NCI-H2081 treated with DMSO at 0.1 percent for 48 hours (cell line): ENCODE results near the gene LCMT1.
"Not testable (repeated sequence)": the region's sequence is repeated elsewhere in the genome, so short reads cannot be mapped to it uniquely, and the experiment has no call there.

Experiments used
- DNase-seq: peaks from one replicate; lab custom pipeline; 2025; lab: John Stamatoyannopoulos, UW

LCMT1 gene

DNA sequence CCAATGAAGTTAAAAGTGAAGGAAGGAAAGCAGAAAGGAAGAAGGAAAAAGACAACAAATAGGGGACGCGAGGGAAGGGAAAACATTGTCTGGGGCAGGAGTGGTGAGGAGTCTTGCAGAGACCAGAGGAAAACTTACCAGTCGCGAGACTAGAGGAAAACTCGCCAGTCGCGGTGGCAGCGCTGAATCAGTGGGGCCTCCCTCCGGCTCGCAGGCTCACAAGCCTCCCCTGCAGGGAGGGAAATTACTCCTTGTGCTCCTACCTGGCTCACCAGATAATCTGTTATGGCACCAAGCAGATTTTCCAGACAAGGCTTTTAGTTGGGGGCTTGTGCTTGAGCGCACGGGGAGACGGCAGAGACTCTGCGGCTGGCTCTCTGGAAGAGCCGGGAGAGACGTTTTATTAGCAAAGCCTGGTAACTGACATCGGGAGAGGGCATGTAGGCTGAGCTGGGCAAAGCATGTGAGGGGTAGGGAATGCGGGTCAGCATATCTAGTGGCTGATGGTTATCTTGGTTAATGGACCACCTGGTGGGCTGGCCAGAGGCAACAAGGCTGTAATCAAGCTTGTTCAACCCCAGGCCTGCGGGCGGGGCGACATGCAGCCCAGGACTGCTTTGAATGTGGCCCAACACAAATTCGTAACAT, 37.1 kb downstream of the LCMT1 start:
- DNase-seq = no peak

GRCh38 chr16:25151996-25152395, 40.5 kb downstream of the LCMT1 start:
- DNase-seq = no peak

DNA sequence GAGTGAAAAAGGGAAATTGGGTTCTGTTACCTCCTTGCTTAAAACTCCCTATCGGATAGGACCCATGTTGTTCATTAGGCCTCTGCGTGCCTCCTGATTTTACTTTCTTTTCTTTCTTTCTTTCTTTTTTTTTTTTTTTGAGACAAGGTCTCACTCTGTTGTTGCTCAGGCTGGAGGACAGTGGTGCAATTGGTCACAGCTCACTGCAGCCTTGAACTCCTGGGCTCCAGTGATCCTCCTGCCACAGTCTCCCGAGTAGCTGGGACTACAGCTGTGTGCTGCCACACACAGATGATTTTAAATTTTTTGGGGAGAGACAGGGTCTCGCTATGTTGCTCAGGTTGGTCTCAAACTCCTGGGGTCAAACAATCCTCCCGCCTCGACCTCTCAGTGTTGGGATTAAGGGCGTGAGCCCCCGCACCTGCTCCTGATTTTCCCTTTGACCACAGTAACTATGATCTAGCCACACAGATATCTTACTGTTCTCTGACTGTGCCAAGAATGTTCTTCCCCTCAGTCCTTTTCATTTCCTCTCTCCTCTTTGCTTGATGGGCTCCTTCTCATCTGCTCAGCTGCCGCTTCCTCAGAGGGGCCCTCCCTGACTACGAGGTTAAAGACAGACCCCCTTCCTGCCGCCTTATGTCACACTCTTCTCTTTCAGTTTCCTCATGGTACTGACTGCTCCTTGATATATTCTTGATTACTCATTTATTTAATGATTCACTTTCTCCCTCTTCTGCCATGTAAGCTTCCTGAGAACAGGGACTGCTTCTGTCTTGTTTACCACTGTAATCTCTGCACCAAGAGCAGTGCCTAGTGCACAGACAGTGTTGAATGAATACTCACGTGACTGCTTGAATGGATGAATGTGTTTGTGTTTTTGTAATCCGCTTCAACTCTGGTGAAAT, 44.3 kb downstream of the LCMT1 start:
- DNase-seq = no peak

DNA sequence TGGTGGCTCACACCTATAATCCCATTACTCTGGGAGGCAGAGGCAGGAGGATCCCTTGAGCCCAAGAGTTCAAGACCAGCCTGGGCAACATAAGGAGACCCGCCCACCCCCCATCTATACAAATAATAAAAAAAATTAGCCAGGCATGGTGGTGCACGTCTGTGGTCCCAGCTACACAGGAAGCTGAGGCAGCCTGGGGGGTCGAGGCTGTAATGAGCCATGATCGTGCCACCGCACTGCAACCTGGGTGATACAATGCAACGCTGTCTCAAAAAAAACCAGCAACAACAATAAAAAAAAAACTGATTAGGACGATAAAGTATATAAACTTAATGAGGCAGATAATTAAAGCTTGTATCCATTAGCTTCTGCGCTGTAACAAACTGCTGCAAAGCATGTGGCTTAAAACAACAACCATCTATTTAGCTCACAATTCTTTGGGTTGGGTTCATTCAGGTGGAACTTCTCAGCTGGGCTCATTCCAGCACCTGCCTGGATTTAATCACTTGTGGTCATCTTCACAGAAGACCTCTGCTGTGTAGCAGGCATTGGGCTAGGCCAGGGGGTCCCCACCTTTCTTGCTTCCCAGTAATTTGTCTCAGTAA, 45.8 kb downstream of the LCMT1 start:
- DNase-seq = no peak

DNA sequence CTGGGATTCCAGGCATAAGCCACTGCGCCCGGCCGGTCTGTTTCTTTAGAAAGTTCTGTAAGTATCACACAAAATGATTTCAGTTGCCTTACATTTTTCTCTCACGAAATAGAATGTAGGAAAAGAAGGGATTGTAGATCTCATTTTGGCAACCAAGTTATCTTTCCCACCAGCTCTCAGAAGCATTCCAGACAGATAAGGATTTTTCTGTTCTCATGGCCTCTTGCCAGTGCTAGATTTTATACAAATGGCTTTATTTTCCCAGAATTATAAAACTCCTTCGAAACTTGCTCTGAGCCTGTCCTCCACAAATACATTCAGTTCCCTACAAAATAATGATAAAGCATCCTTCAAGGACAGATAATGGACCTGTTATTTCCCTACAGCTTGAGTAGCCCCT, 46.9 kb downstream of the LCMT1 start:
- no peak for DNase-seq

DNA sequence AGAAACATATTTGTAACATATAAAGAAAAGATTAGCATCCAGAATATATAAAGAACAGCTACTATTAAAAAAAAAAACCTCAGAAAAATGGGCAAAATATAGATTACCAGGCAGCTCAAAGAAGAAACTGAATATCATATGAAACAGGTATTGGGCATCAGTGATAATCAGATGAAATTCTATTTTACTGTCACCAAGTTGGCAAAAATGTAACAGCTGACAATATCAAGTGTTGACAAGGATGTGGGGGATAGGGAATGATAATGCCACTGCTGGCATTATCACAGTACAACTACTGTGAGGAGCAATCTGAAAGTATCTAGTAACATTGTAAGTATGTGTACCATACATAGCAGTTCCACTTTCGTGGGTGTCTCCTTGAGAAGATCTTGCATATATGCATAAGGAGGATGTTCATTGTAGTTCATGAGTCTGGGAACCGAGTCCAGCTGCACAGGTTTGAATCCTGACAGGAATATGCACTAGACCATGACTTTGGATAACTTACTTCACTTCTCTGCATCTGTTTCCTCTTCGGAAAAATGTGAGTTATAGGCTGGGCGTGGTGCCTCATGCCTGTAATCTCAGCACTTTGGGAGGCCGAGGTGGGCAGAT, 50.3 kb downstream of the LCMT1 start:
- DNase-seq = no peak

- DNase-seq = no peak
Measured at GRCh38 chr16:25163683-25164082, 52.1 kb downstream of the LCMT1 start.

DNA sequence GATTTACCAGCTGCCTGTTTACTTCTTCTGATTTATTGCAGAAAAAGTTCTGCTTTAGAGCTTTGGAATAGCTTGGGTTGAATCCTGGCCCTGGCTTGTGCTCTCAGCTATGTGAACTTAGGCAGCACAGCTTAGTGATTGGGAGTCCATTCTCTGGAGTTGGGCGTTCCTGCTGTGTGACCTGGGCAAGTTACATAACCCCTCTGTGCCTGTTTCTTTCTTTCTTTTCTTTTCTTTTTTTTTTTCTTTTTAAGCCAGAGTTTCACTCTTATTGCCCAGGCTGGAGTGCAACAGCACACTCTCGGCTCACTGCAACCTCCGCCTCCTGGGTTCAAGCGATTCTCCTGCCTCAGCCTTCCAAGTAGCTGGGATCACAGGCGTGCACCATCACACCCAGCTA, 53.7 kb downstream of the LCMT1 start:
- no peak for DNase-seq

- DNase-seq = not testable (repeated sequence)
Measured at GRCh38 chr16:25167920-25168319, 56.4 kb downstream of the LCMT1 start.

GRCh38 chr16:25171390-25171789, 59.8 kb downstream of the LCMT1 start:
- DNase-seq = no peak

- DNase-seq = no peak
Measured at GRCh38 chr16:25172831-25173230, 61.3 kb downstream of the LCMT1 start.

DNA sequence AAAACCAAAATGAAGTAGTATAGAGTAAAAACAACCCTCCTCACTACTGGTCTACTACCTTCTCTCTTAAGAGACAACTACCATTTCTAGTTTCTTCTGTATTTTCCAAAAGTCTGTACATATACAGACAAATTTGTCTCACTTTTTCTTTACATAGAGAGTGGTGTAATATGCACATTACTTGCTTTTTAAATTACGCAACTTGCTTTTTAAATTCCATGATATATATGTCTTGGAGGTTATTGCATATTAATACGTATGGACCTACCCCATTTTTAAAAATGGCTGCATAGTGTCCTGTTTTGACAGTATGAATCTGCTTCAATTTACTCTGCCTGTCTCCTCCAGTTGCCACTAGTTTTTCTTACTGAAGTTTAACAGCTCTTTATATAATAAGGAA, 62.7 kb downstream of the LCMT1 start:
- DNase-seq = no peak

- DNase-seq = no peak
Measured at GRCh38 chr16:25176136-25176535, 64.6 kb downstream of the LCMT1 start.

DNA sequence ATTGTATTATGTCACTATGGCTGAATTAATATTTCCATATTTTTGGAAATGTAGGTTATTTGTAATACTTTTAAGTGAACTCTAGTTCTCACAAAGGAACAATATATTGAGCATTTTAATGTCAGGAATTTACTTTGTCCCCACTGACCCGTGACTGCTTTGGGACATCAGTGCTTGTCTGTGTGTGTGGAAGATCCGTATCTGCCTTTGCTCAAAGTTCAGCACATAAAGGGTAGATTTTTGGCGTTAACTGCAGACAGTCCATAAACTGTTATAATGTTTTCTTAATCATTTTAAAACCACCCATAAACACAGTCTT, 65.9 kb downstream of the LCMT1 start:
- DNase-seq = no peak

DNA sequence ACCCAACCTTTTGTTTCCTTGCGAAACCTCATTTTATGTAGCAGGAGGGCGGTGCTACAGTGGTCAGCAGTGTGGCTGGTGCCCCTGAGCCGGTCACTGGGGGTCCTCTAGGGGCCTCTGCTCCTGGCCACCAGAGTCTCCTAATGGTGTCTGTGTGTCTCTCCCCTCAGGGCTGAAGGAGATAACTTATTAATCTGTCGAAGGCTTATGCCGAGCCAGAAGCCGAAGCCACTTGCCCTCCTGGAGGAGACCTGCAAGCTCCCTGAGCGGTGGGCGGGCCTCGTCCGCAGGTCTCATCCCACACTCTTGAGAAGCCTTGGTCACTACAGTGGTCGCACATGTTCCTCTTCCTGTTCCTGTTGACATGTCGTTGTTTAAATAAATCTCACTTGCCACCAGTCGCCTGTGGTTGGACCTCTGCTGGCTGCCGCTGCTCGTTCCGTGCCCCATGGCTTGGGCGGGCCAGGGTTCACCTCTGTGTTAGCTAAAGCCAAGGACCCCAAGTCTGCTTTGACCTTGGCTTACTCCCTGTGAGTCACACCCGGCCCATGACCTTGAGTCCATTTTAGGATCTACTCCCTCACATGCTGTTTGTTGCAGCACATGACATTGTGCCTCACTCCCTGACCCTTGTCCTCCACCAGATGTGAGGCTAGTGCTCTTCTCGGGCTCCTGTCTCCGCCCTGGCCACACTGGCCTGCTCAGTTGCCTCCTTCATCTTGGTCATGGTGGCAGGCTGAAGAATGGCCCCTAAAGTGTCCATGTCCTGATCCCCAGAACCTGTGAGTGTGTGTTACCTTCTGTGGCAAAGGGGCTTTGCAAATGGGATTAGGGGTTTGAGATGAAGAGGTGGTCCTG, 66.5 kb downstream of the LCMT1 start:
- DNase-seq = no peak

- DNase-seq = not testable (repeated sequence)
Measured at GRCh38 chr16:25181236-25181635, 69.7 kb downstream of the LCMT1 start.

DNA sequence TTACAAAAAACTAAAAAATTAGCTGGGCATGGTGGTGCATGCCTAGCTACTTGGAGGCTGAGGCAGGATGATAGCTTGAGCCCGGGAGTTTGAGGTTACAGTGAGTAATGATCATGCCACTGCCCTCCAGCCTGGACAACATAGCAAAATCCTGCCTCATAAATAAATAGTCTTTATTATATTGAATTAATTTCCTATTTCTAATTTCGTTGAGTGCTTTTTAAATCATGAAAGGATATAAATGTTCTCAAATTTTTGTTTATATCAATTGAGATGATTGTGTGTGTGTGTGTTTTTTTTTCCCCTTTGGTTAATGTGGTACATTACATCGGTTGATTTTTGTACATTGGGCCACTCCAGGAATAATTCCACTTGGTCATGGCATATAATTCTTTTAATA, 73.2 kb downstream of the LCMT1 start:
- DNase-seq = no peak

- no peak for DNase-seq
Measured at GRCh38 chr16:25187491-25187795, 75.9 kb downstream of the LCMT1 start.

DNA sequence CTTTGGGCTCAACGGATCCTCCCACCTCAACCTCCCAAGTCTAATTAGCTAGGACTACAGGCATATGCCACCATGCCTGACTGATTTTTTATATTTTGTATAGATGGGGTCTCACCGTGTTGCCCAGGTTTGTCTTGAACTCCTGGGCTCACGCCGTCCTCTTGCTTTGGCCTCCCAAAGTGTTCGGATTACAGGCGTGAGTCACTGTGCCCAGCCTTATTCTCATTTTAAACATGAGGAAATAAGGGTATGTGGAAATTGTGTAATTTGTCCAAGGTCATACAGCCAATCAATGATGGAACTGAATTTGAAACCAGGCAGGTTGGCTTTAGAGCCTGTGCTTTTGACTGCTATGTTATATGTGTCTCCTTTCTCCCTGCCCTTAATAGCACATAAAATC, 77.8 kb downstream of the LCMT1 start:
- no peak for DNase-seq

- no peak for DNase-seq
Measured at GRCh38 chr16:25192096-25192495, 80.6 kb downstream of the LCMT1 start.

DNA sequence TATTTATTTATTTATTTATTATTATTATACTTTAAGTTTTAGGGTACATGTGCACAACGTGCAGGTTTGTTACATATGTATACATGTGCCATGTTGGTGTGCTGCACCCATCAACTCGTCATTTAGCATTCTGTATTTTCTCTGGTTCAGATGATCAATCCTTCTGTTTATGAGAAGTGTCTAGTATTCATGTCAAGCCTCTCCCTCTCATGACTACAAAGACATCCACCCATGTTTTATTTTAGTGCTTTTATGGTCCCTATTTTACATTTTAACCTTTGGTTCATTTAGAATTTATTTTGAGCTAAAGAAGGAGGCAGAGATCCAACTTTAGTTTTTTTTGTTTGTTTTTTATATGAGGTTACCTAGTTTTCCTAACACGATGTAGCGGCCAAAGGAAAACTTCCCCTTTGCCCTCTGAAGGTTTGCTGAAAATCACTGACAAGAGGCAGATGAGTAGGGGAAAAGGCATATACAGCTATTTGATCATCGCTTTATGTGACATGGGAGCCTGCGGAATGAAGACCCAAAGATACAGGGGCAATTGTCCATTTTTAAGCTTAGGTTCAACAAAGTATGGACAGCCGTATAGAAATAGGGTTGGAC, 82.8 kb downstream of the LCMT1 start:
- no peak for DNase-seq

- DNase-seq = no peak
Measured at GRCh38 chr16:25198021-25198420, 86.5 kb downstream of the LCMT1 start.
